HL-60/S4 (cell line): ENCODE data around the gene TP63.

Experiments
- in situ Hi-C: fragments of 300-500 bp; cut with MboI; formaldehyde crosslinking; loops from 2 replicates; pipeline ENCODE4 v1.14.3; 2022; ENCODE audit warnings: low sequenced_read_pairs

TP63 gene

DNA sequence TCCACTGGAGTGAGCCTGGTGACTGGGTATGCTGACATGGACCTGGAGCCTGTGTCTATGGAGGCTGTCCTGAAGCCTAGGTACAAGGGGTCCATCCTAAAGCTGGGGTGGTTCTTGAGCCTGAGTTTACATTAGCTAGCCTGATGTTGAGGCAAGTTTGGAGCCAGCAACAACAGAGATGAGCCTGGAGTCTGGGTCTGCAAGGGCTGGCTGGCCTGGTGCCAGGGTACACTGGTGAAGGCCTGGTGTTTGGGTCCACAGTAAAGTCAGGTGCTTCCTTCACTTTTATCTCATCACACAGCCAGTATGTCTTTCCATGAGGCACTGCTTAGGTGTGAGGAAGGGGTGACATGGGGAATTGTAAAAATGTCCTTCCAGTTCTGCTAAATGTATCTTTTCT lies 49.5 kb downstream of the TP63 start:
- in situ Hi-C loops = no loop called here

DNA sequence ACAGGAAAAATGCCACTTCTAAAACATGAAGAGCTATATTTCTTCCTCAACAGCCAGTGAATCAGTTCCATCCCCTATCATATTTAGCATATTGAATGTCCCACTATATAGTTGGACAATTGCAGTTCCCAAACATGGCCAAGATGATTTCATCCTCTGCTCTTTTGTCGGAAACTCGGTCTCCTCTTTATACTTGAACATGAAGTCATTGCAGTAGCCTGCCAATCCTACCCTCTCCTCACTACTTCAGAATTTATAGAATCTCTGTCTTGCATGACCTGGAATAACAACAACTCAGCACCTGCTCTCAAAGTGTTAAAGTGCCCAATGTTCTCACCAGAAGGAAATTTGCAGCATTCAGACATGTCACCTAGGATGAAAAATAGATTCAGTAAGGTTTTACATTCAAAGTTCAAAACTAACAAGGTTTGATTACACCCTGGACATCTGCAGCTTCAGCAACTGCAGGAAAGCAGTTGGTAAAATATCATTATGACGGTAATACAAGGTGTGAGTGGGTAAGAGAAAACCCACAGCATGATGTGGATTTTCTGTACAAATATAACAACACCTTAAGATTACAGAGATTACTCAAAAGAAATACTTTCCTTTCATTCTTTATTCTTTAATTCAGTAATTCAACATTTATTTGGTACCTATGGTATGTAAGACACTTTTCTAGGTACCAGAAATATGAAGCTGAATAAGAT lies 52.5 kb downstream of the TP63 start:
- in situ Hi-C loops = no loop called here

DNA sequence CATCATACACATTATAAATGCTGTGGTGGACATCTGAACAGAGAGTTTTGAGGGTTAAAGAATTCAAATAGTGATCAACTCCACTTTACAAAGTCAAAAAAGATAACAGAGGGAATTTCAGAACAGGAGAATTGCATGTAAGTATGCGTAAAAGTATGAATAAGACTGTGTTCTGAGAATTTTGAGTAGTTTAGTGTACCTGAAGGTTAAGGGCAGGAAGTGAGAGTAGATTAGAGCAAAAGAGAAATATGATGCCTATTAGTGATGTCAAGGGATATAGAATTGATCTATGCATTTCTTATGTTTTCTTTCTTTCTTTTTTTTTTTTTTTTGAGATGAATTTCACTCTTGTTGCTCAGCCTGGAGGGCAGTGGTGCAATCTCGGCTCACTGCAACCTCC lies 53.1 kb downstream of the TP63 start:
- in situ Hi-C loops = no loop called here

DNA sequence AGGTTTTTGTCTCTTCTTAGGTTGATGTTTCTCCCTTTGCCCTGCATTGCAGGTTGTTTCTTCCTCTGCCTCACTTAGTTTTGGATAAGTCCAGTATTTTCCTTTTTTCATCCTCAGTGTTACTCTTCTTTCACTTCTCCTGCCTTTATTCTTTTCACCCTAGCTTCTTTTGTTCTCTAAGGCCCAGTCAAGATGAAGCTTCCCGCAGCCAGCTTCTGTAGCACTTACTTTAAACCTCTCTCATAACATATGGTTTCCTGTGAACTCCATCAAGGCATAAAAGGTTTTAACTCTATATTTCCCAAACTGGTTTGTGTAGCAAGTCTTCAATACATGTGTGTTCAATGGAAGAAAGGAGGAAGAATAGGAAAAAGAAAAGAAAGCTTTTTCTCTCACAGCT lies 54.1 kb downstream of the TP63 start:
- in situ Hi-C loops = no loop called here

GRCh38 chr3:189685860-189686259 lies 54.7 kb downstream of the TP63 start:
- in situ Hi-C loops = no loop called here

DNA sequence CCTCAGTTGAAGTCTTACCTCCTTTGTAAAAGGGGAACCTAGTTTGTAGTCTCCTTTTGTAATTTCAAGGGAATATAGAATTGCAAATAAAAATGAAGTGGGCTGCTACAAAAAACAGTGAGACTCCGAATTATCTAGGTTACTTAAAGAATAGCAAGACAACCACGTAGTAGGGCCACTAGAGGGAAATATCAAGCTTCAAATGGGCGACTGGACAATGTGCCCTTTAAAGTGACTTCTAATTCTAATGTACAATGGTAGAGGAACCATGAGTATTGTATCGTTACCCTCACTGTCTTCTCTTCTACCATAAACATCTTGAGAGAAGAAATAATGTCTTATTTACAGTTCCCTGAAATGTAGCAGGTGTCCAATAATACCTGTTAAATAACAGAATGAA lies 56.3 kb downstream of the TP63 start:
- in situ Hi-C loops = no loop called here

GRCh38 chr3:189688262-189688661 lies 57.1 kb downstream of the TP63 start:
- in situ Hi-C loops = no loop called here

- in situ Hi-C loops = no loop called here
Observed at GRCh38 chr3:189689625-189690024, 58.4 kb downstream of the TP63 start.

DNA sequence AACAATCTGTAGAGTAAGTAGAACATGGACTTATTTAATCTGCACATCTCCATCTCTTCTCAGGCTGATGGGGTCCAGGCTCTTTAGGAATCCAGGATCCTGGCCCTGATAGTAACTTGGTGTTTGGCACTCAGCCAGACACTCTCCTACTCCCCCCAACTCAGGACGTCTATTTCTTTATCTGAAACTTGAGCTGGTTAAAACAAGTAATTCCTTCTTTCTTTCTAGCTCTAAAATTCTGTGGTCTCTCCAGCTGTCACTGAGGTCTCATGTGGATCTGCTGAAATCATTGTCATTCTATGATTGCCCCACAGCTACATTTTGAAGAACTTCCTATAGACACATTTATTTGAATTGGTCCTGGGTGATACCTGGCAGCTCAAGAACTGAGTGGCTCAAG lies 59.0 kb downstream of the TP63 start:
- in situ Hi-C loops = no loop called here

DNA sequence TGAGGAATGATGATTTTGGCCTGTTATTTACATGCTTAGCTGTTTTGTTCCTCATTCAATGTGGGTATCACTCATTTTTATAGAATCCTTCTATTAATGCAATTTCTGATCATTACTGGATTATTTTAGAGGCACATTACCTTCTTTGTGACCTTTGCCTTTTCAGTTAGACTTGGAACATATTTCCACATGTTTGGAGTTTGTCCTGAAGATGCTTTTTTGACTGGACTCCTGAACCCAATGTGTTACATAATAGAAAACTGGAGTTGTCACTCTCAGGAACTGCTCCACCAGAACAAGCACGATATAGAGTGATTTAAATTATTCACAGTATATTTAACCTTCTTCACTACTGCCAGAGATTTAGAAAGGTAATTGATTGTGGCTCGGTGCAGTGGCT lies 59.5 kb downstream of the TP63 start:
- in situ Hi-C loops = no loop called here

DNA sequence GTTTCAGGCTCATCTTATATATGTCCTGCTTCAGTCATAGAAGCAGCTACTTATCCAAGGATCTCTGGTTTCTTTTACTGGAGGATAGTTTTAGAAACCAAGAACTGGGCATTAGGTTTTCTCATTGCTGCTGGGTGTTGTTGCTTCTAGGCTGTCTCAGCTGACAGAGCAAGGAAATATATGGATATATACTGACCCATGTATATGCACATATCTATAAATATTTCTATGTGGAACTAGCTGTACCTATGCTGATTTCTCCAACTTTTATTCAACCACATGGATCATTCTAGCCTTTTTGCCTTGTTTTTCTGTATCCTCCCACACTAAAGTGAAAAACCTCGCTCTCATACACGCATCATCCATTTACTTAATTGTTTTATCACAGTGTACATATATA lies 64.2 kb downstream of the TP63 start:
- in situ Hi-C loops = no loop called here

DNA sequence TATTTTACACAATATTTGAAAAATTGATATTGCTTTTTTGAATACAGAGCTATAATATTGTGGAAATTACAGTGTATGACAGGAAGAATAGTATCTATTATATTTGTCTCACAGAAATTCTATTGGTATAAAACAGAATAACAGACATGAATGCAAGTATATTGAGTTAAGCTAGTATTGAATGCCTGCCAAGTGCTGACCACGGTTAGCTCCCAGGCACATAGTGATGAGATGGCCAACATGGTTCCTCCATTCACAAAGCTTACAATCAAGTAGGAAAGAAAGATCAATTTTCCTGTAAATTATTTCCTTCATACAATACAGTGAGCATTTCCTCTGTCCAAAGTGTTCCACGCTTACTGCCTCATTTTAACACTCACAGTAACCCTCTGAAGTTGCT lies 67.6 kb downstream of the TP63 start:
- in situ Hi-C loops = no loop called here

- in situ Hi-C loops = no loop called here
Observed at GRCh38 chr3:189699885-189700284, 68.7 kb downstream of the TP63 start.

- in situ Hi-C loops = no loop called here
Observed at GRCh38 chr3:189702066-189702646, 71.0 kb downstream of the TP63 start.

GRCh38 chr3:189703865-189704264 lies 72.7 kb downstream of the TP63 start:
- in situ Hi-C loops = no loop called here

DNA sequence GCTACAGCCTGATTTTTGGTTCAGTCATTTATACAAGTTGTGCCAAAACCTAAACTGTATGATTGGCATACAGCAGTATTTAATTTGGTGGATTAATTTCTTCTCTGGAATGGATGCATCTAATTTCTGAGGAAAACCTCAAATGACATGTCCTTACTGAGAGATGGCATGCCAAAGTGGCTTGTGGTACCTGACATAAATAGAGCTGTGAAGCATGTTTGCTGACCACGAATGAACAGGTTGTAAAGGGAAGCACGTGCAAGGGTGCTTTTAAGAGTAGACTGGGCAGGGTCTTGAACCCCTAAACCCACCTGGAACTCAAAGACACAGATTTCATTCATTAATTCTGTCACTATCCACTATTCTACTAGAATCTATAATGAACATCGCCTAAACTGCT lies 77.2 kb downstream of the TP63 start:
- in situ Hi-C loops = no loop called here

GRCh38 chr3:189710620-189711402 lies 79.6 kb downstream of the TP63 start:
- in situ Hi-C loops = no loop called here

DNA sequence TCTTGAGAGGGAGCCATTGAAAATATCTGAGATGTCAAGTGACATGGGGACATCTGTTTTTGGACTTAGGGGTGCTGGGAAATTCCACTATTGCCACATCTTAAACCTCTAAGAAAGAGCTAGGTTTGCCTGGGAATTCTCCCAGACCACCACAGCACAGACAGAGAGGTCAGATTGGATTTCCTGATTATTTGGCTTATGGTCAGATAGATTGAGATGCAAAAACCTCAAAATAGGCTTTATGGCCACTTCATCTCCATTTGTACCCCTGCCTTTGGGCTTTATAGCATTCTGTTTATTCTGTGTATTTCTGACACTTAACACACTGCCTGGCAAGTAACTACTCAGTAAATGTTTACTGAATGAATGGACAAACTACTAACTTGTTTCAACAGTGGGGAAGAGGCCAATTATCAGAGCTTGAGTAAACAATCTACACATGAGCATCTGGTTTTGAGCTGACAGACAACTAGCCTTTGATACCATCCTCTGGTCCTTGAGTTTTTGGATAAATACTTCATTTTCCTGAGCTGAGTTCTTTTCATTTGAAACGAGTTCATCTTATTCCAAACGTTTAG lies 81.8 kb downstream of the TP63 start:
- in situ Hi-C loops = no loop called here

- in situ Hi-C loops = no loop called here
Observed at GRCh38 chr3:189714991-189715961, 84.1 kb downstream of the TP63 start.

DNA sequence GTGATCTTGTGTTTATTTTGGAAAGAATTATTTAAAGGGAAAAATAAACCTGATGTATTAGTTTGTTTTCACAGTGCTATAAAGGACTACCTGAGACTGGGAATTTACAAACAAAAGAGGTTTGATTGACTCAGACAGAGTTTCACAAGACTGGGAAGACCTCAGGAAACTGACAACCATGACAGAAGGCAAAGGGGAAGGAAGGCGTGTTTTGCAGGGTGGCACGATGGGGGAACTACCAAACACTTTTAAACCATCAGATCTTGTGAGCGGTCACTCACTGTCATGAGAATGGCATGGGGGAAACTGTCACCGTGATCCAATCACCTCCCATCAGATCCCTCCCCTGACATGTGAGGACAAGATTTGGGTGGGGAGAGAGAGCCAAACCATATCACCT lies 87.0 kb downstream of the TP63 start:
- in situ Hi-C loops = no loop called here
